ENCODE measurements around the gene FGD2. TPM values are rescaled to one million over a fixed set of nuclear protein-coding genes. Genes with fewer than 3 reads are reported as not detected.
"Not testable (repeated sequence)": the region's sequence is repeated elsewhere in the genome, so short reads cannot be mapped to it uniquely, and the experiment has no call there.

FGD2 gene
- total and polyA plus RNA-seq, 2 donors: 8.5 to 22.1 TPM

DNA sequence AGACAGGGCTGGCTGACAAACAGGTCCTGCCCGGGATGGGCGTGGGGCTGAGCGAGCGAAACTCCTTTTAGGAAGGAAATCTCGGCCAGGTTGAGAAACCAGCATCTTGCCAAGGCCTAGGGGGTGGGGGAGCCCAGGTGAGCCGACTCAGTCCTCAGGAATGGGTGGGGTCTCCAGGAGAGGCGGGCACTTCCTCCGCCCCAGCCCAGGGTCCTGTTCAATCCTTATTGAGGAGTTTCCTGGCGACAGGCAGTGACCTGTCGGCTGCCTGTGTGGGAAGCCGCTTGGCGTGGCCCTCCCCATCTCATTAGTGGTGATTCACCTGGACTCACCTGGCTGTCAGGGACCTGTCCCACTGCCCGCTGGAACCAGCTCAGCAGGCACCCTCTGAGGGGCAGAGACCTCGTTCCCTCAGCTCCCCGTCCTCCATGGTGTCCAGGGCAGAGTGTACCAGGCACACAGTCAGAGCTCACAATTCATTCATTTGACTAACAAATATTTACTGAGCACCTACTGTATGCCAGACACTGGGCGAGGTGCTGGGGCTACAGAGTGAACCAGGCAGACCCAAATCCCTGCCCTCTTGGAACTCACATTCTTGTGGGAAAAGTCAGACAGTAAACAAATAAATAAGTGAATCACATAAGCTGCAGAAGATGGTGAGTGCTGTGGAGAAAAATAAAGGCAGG lies 51.1 kb downstream of the FGD2 start:
- no peak overlapping the region for H3K27ac ChIP-seq (ENCODE audit: low read depth in 1 of 2, low read length in 1 of 2)
- H3K9me3 ChIP-seq (ENCODE audit: control insufficient read depth in 2 of 2, insufficient read depth in 1 of 2, low read length in 1 of 2): peaks cover 0 to 3% of the 10 kb centered on the region in 2 donors
- no peaks in the 10 kb centered on the region for H3K27me3 ChIP-seq (ENCODE audit: control insufficient read depth in 2 of 2, insufficient read depth in 1 of 2, low read length in 1 of 2)
- peaks cover 10 to 31% of the 10 kb centered on the region in 2 donors for H3K4me1 ChIP-seq (ENCODE audit: control insufficient read depth in 2 of 2, insufficient read depth in 2 of 2, low read length in 2 of 2)
- DNase-seq (ENCODE audit: low read depth in 6 of 9, low spot score in 9 of 9): no peak
- H3K36me3 ChIP-seq (ENCODE audit: control insufficient read depth in 2 of 2, insufficient read depth in 2 of 2, low read length in 1 of 2): no peaks in the 10 kb centered on the region
- H3K4me3 ChIP-seq (ENCODE audit: low read length in 2 of 2): no peak overlapping the region
- WGBS: 91% methylated on average over 16 of the region's 16 CpGs

GRCh38 chr6:37057128-37057471 lies 51.6 kb downstream of the FGD2 start:
- H3K4me3 ChIP-seq (ENCODE audit: low read length in 2 of 2): no peak overlapping the region
- DNase-seq (ENCODE audit: low read depth in 6 of 9, low spot score in 9 of 9): no peak
- peaks cover 8 to 29% of the 10 kb centered on the region in 2 donors for H3K4me1 ChIP-seq (ENCODE audit: control insufficient read depth in 2 of 2, insufficient read depth in 2 of 2, low read length in 2 of 2)
- H3K9me3 ChIP-seq (ENCODE audit: control insufficient read depth in 2 of 2, insufficient read depth in 1 of 2, low read length in 1 of 2): peaks cover 0 to 3% of the 10 kb centered on the region in 2 donors
- no peaks in the 10 kb centered on the region for H3K36me3 ChIP-seq (ENCODE audit: control insufficient read depth in 2 of 2, insufficient read depth in 2 of 2, low read length in 1 of 2)
- no peaks in the 10 kb centered on the region for H3K27me3 ChIP-seq (ENCODE audit: control insufficient read depth in 2 of 2, insufficient read depth in 1 of 2, low read length in 1 of 2)
- no peak overlapping the region for H3K27ac ChIP-seq (ENCODE audit: low read depth in 1 of 2, low read length in 1 of 2)
- 98% methylated on average over 4 of the region's 4 CpGs for WGBS

DNA sequence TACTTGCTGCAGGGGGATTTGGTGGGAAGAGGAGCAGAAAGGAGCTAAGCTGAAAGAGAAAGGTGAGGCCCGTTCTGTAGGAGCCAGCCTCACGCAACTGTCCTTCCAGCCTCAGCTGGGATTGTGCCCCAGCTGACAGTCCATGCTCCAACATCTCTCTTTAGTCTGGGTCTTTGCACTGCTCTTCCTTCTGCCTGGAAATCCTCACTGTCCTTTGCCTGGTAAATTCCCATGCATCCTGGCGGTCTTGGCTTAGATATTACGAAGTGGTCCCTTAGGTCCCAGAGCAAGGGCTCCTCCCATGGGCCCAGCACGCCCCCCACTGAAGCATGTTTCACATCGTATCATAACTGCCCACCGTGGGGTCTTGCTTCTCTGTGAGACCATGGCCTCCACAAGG lies 52.2 kb downstream of the FGD2 start:
- Histone ChIP-seq H3K36me3 (ENCODE audit: control insufficient read depth in 2 of 2, insufficient read depth in 2 of 2, low read length in 1 of 2) (no peaks in the 10 kb centered on the region), H3K4me3 (ENCODE audit: low read length in 2 of 2) (no peak overlapping the region), H3K27me3 (ENCODE audit: control insufficient read depth in 2 of 2, insufficient read depth in 1 of 2, low read length in 1 of 2) (no peaks in the 10 kb centered on the region), H3K27ac (ENCODE audit: low read depth in 1 of 2, low read length in 1 of 2) (no peak overlapping the region), H3K4me1 (ENCODE audit: control insufficient read depth in 2 of 2, insufficient read depth in 2 of 2, low read length in 2 of 2) (peaks cover 8 to 25% of the 10 kb centered on the region in 2 donors), H3K9me3 (ENCODE audit: control insufficient read depth in 2 of 2, insufficient read depth in 1 of 2, low read length in 1 of 2) (peaks cover 0 to 3% of the 10 kb centered on the region in 2 donors)
- no peak for DNase-seq (ENCODE audit: low read depth in 6 of 9, low spot score in 9 of 9)
- 98% methylated on average over 7 of the region's 7 CpGs for WGBS

GRCh38 chr6:37058084-37058586 lies 52.7 kb downstream of the FGD2 start:
- DNase-seq (ENCODE audit: low read depth in 6 of 9, low spot score in 9 of 9): no peak
- H3K27ac ChIP-seq (ENCODE audit: low read depth in 1 of 2, low read length in 1 of 2): no peak overlapping the region
- no peaks in the 10 kb centered on the region for H3K27me3 ChIP-seq (ENCODE audit: control insufficient read depth in 2 of 2, insufficient read depth in 1 of 2, low read length in 1 of 2)
- no peaks in the 10 kb centered on the region for H3K36me3 ChIP-seq (ENCODE audit: control insufficient read depth in 2 of 2, insufficient read depth in 2 of 2, low read length in 1 of 2)
- H3K9me3 ChIP-seq (ENCODE audit: control insufficient read depth in 2 of 2, insufficient read depth in 1 of 2, low read length in 1 of 2): peaks cover 0 to 3% of the 10 kb centered on the region in 2 donors
- WGBS: 96% methylated on average over 9 of the region's 9 CpGs
- peaks cover 8 to 25% of the 10 kb centered on the region in 2 donors for H3K4me1 ChIP-seq (ENCODE audit: control insufficient read depth in 2 of 2, insufficient read depth in 2 of 2, low read length in 2 of 2)
- no peak overlapping the region for H3K4me3 ChIP-seq (ENCODE audit: low read length in 2 of 2)

GRCh38 chr6:37058984-37059343 lies 53.5 kb downstream of the FGD2 start:
- peaks cover 8 to 25% of the 10 kb centered on the region in 2 donors for H3K4me1 ChIP-seq (ENCODE audit: control insufficient read depth in 2 of 2, insufficient read depth in 2 of 2, low read length in 2 of 2)
- WGBS: 99% methylated on average over 5 of the region's 5 CpGs
- DNase-seq (ENCODE audit: low read depth in 6 of 9, low spot score in 9 of 9); H3K27ac ChIP-seq (ENCODE audit: low read depth in 1 of 2, low read length in 1 of 2); H3K9me3 ChIP-seq (ENCODE audit: control insufficient read depth in 2 of 2, insufficient read depth in 1 of 2, low read length in 1 of 2); H3K27me3 ChIP-seq (ENCODE audit: control insufficient read depth in 2 of 2, insufficient read depth in 1 of 2, low read length in 1 of 2); H3K4me3 ChIP-seq (ENCODE audit: low read length in 2 of 2); H3K36me3 ChIP-seq (ENCODE audit: control insufficient read depth in 2 of 2, insufficient read depth in 2 of 2, low read length in 1 of 2): not testable (repeated sequence)

- DNase-seq (ENCODE audit: low read depth in 6 of 9, low spot score in 9 of 9): no peak
- Histone ChIP-seq H3K36me3 (ENCODE audit: control insufficient read depth in 2 of 2, insufficient read depth in 2 of 2, low read length in 1 of 2) (no peaks in the 10 kb centered on the region), H3K27ac (ENCODE audit: low read depth in 1 of 2, low read length in 1 of 2) (no peak overlapping the region), H3K9me3 (ENCODE audit: control insufficient read depth in 2 of 2, insufficient read depth in 1 of 2, low read length in 1 of 2) (peaks cover 0 to 3% of the 10 kb centered on the region in 2 donors), H3K4me3 (ENCODE audit: low read length in 2 of 2) (no peak overlapping the region), H3K4me1 (ENCODE audit: control insufficient read depth in 2 of 2, insufficient read depth in 2 of 2, low read length in 2 of 2) (peaks cover 8 to 25% of the 10 kb centered on the region in 2 donors), H3K27me3 (ENCODE audit: control insufficient read depth in 2 of 2, insufficient read depth in 1 of 2, low read length in 1 of 2) (no peaks in the 10 kb centered on the region)
- 91% methylated on average over 19 of the region's 19 CpGs for WGBS
Observed at GRCh38 chr6:37059344-37060194, 54.1 kb downstream of the FGD2 start.

- Histone ChIP-seq H3K27me3 (ENCODE audit: control insufficient read depth in 2 of 2, insufficient read depth in 1 of 2, low read length in 1 of 2) (no peaks in the 10 kb centered on the region), H3K9me3 (ENCODE audit: control insufficient read depth in 2 of 2, insufficient read depth in 1 of 2, low read length in 1 of 2) (no peaks in the 10 kb centered on the region), H3K4me3 (ENCODE audit: low read length in 2 of 2) (no peak overlapping the region), H3K4me1 (ENCODE audit: control insufficient read depth in 2 of 2, insufficient read depth in 2 of 2, low read length in 2 of 2) (peaks cover 8 to 21% of the 10 kb centered on the region in 2 donors), H3K27ac (ENCODE audit: low read depth in 1 of 2, low read length in 1 of 2) (no peak overlapping the region), H3K36me3 (ENCODE audit: control insufficient read depth in 2 of 2, insufficient read depth in 2 of 2, low read length in 1 of 2) (no peaks in the 10 kb centered on the region)
- WGBS: 85% methylated on average over 4 of the region's 4 CpGs
- DNase-seq (ENCODE audit: low read depth in 6 of 9, low spot score in 9 of 9): no peak
Observed at GRCh38 chr6:37060195-37060559, 54.7 kb downstream of the FGD2 start.

DNA sequence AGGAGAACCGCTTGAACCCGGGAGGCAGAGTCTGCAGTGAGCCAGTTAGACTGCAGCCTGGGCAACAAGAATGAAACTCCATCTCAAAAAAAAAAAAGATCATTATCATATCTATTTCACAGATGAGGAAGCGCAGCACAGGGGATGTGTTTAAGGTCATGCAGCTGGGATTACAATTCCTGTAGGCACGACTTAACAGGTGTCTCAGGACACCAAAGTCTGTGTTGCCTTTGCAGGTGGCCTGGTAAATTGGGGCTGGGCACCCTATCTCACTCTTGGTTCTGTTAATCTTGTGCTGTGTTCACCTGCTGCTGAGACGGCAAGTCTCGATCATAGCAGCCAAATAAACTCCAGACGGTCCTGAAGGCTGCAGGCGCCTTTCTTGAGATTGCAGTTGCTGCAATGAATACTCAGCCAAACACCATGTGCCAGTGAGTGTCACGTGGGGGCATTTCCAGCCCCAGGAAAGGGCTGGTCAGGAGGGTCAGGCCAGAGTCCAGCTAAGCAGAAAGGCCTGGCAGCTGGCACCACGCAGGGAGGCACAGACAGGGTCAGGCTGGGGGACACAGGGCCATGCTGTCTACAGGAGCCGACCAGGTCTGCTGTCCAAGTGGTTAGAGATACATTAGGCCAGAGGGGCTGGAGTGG lies 55.8 kb downstream of the FGD2 start:
- no peaks in the 10 kb centered on the region for H3K27me3 ChIP-seq (ENCODE audit: control insufficient read depth in 2 of 2, insufficient read depth in 1 of 2, low read length in 1 of 2)
- no peak overlapping the region for H3K4me3 ChIP-seq (ENCODE audit: low read length in 2 of 2)
- WGBS: 71% methylated on average over 11 of the region's 11 CpGs
- peaks cover 8 to 18% of the 10 kb centered on the region in 2 donors for H3K4me1 ChIP-seq (ENCODE audit: control insufficient read depth in 2 of 2, insufficient read depth in 2 of 2, low read length in 2 of 2)
- no peaks in the 10 kb centered on the region for H3K9me3 ChIP-seq (ENCODE audit: control insufficient read depth in 2 of 2, insufficient read depth in 1 of 2, low read length in 1 of 2)
- H3K36me3 ChIP-seq (ENCODE audit: control insufficient read depth in 2 of 2, insufficient read depth in 2 of 2, low read length in 1 of 2): no peaks in the 10 kb centered on the region
- no peak overlapping the region for H3K27ac ChIP-seq (ENCODE audit: low read depth in 1 of 2, low read length in 1 of 2)
- peak in 2 of 9 donors; percentile 24 to 53 for DNase-seq (ENCODE audit: low read depth in 6 of 9, low spot score in 9 of 9)

DNA sequence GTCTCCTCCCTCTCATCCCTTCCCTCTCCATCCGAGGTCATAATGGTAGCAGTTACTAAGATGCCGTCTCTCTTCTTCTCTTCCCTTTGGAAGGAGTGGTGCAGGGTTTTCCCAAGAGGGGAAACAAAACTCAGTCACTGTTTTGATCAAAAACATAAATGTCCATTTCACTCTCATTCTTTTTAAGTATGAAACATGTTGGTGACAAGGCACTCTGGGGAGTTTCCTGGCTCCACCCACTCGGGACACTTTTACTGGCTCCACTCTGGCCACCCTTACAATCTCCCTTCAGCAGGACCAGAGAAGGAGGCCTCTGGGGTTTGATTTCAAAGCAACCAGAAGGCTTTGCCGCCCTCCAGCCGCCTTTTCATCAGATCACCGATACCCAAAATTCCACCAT lies 57.0 kb downstream of the FGD2 start:
- WGBS: 97% methylated on average over 6 of the region's 6 CpGs
- Histone ChIP-seq H3K27me3 (ENCODE audit: control insufficient read depth in 2 of 2, insufficient read depth in 1 of 2, low read length in 1 of 2) (no peaks in the 10 kb centered on the region), H3K36me3 (ENCODE audit: control insufficient read depth in 2 of 2, insufficient read depth in 2 of 2, low read length in 1 of 2) (no peaks in the 10 kb centered on the region), H3K4me1 (ENCODE audit: control insufficient read depth in 2 of 2, insufficient read depth in 2 of 2, low read length in 2 of 2) (peaks cover 8 to 18% of the 10 kb centered on the region in 2 donors), H3K4me3 (ENCODE audit: low read length in 2 of 2) (no peak overlapping the region), H3K27ac (ENCODE audit: low read depth in 1 of 2, low read length in 1 of 2) (no peak overlapping the region), H3K9me3 (ENCODE audit: control insufficient read depth in 2 of 2, insufficient read depth in 1 of 2, low read length in 1 of 2) (no peaks in the 10 kb centered on the region)
- no peak for DNase-seq (ENCODE audit: low read depth in 6 of 9, low spot score in 9 of 9)

Data from thymus (tissue), 11 donors.